IgD-negative memory B cell (primary cell): ENCODE results near the gene BABAM2. TPM values are rescaled to one million over a fixed set of nuclear protein-coding genes. Genes with fewer than 3 reads are reported as not detected.

ENCODE experiments used
- H3K27ac Mint-ChIP-seq, 3 donors: one replicate each; pipeline ENCODE4 v1.8.0; 2020 to 2022; ENCODE audit warnings: mild to moderate bottlenecking in 3 of 3, mixed read lengths in 3 of 3, moderate library complexity in 1 of 3
- H3K27me3 Mint-ChIP-seq: one replicate; pipeline ENCODE4 v1.8.0; 2021; ENCODE audit warnings: mixed read lengths
- H3K36me3 Mint-ChIP-seq: one replicate; pipeline ENCODE4 v1.8.0; 2020; ENCODE audit warnings: mild to moderate bottlenecking, mixed read lengths
- H3K4me1 Mint-ChIP-seq, 3 donors: one replicate each; pipeline ENCODE4 v1.8.0; 2020 to 2022; ENCODE audit warnings: mixed read lengths in 3 of 3, mild to moderate bottlenecking in 1 of 3
- H3K4me3 Mint-ChIP-seq, 4 donors: one replicate each; pipeline ENCODE4 v1.8.0; 2020 to 2022; ENCODE audit warnings: mild to moderate bottlenecking in 4 of 4, mixed read lengths in 4 of 4, moderate library complexity in 3 of 4
- H3K9me3 Mint-ChIP-seq, 3 donors: one replicate each; pipeline ENCODE4 v1.8.0; 2020 to 2021; ENCODE audit warnings: mixed read lengths in 3 of 3, mild to moderate bottlenecking in 1 of 3
- polyA plus RNA-seq: library from polyadenylated mRNA; unstranded; fragments of 300-500 nt; fragmentation: Illumina TruSeq; gene quantifications from one replicate; pipeline ENCODE4 v1.2.3, GENCODE V29; 2021

The BABAM2 gene
- polyA plus RNA-seq, 1 donor from 2014 or later: 57.9 TPM

DNA sequence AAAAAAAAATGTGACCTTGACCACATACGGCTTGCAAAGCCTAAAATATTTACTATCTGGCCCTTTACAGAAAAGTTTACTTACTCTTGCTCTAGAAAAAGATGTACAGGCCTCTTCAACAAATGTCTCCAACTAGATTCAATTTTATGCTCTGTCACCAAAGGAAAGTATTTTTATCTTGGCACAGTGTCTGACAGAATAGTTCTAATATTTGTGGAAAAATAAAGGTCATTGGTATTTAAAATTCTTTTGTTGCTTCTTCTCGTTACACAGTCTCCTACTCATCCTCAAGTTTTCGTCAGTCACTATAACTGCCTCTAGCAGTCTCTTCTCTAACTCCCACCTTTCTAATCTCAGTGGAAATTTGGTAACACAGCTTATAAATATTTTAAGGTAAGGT is 1.7 kb upstream of the BABAM2 start:
- peak overlapping the region in 1 of 3 donors; percentile 100 for H3K27ac Mint-ChIP-seq
- H3K36me3 Mint-ChIP-seq: no peaks in the 10 kb centered on the region
- H3K4me1 Mint-ChIP-seq: peaks cover 19 to 28% (median 26%) of the 10 kb centered on the region in 3 donors
- H3K9me3 Mint-ChIP-seq: peaks cover 0 to 3% (median 0%) of the 10 kb centered on the region in 3 donors
- H3K27me3 Mint-ChIP-seq: peaks cover 2% of the 10 kb centered on the region
- peak overlapping the region in 2 of 4 donors; percentile 16 to 22 for H3K4me3 Mint-ChIP-seq

DNA sequence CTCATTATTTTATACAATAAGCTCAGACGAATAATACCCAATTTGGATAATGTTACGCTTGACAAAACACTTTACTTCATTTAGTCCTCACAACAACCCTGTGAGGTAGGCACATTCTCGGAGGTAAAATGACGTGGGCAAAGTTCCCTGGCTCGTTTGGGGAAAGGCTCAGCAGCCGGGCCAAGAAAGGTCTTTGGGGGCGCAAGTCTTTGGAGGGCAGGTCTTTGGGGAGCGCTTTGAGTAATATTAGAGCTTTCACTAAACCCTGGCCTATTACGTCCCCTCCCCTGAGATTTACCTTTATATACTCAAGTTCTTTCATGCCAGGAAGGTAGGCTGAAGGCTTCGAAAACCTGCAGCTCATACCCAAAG is 769 bp upstream of the BABAM2 start:
- peaks cover 2% of the 10 kb centered on the region for H3K27me3 Mint-ChIP-seq
- peaks cover 4% of the 10 kb centered on the region for H3K36me3 Mint-ChIP-seq
- H3K9me3 Mint-ChIP-seq: peaks cover 0 to 3% (median 0%) of the 10 kb centered on the region in 3 donors
- peaks cover 26 to 35% (median 33%) of the 10 kb centered on the region in 3 donors for H3K4me1 Mint-ChIP-seq
- H3K27ac Mint-ChIP-seq: peak overlapping the region; percentile 99 to 100 (median 100)
- H3K4me3 Mint-ChIP-seq: peak overlapping the region; percentile 90 to 99 (median 95)

DNA sequence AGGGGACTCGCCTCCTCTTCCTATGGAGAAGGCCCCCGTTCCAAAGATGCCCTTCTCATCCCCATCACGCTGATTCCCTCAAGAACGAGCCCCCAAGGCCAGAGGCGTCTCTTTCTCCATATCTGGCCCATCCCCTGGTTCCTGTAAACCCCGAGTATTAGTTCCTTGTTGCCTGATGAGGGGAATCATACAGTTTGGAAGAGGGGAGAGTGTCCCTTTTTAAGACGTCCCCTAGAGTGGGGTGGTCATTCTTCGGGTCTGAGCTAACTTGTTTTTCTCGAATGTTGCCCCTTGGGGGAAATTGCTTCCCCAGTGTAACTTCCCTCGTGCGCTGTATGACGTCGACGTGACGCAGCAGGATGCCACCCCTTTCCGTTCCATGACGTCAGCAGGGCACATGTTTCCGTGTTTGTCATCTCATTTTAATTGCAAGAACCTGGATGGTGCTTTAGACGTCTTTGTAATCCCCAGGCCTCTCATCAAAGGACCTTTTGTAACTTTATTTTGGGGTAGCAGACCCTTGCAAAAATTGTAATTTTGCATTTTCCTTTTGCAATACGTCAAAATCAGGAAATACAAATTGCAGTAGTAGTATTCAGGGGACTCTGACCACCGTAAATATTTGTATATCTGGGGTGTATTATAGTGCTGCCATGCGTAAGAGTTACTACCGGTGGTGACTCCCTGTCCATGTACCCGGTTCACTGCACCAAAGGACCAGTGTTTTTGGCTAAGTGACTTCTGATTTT is 569 bp downstream of the BABAM2 start:
- Mint-ChIP-seq H3K36me3 (peaks cover 11% of the 10 kb centered on the region), H3K4me1 (peaks cover 26 to 35% (median 33%) of the 10 kb centered on the region in 3 donors), H3K4me3 (peak overlapping the region; percentile 90 to 99 (median 96)), H3K27ac (peak overlapping the region; percentile 99 to 100 (median 100)), H3K27me3 (peaks cover 2% of the 10 kb centered on the region), H3K9me3 (peaks cover 0 to 3% (median 0%) of the 10 kb centered on the region in 3 donors)

DNA sequence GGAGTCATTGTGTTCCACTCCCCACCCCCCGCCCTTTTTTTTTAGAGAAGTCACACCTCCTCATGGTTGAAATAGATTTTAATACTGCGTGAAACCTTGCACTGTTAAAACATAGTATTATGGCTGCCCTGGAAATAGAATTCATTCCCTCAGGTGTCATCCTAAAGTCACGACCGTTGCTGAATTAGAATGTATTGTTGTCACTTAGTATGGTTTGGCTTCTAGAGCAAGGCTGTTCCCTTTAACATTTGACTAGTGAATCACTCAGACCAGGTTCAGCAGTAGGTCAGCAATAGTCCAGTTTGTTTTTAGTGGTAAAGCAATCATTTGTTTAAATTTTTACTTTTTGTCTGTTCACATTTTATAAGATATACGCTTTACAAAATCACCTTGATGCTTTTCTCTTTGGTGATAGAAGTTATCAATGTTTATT is 1.2 kb downstream of the BABAM2 start:
- Mint-ChIP-seq H3K4me1 (peaks cover 26 to 35% (median 33%) of the 10 kb centered on the region in 3 donors), H3K27me3 (peaks cover 2% of the 10 kb centered on the region), H3K36me3 (peaks cover 17% of the 10 kb centered on the region), H3K27ac (peak overlapping the region; percentile 99 to 100 (median 100)), H3K9me3 (peaks cover 0 to 3% (median 0%) of the 10 kb centered on the region in 3 donors), H3K4me3 (peak overlapping the region; percentile 90 to 99 (median 96))

DNA sequence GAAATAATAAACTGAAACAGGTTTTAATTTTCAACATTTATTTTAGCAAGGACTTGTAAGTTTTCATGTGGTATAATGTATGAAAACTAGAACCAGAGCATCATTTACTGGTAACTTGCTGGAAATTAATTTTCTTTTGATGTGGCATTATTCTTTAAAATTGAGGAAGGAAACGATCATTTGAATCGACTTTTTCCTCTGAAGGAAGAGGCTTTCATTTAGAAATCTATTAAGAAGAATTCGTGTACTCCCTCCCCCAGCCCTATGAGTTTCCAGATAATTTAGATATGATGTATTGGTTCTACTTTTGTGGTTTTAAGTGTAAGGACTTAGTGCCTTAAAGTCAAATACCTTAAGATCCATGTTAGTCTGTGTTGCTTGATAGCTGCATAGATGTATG is 2.5 kb downstream of the BABAM2 start:
- Mint-ChIP-seq H3K9me3 (peaks cover 0 to 3% (median 0%) of the 10 kb centered on the region in 3 donors), H3K4me3 (peak overlapping the region in 1 of 4 donors; percentile 49), H3K27ac (peak overlapping the region in 2 of 3 donors; percentile 99 to 100), H3K27me3 (peaks cover 2% of the 10 kb centered on the region), H3K4me1 (peaks cover 28 to 46% (median 37%) of the 10 kb centered on the region in 3 donors), H3K36me3 (peaks cover 18% of the 10 kb centered on the region)

DNA sequence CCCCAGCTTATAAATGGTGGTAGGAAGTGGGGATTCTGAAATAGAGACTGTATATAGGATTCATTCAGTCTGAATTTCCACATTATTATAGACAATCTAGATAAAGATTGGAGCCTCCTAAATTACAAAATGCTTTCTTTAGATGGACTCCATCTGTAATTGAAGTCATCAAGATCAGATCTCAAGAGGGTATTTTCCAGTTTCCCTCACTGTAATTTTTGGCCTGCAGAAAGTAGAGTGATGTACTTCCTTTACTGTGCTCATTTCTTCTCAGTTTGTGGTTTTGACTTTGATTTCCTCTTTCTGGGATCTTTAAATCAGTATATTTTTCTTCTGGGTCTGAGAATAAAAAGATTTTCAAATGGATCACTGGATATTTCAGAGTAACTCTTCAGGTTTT is 7.2 kb downstream of the BABAM2 start:
- H3K4me3 Mint-ChIP-seq: no peak overlapping the region
- H3K4me1 Mint-ChIP-seq: peaks cover 14 to 31% (median 18%) of the 10 kb centered on the region in 3 donors
- peaks cover 26% of the 10 kb centered on the region for H3K36me3 Mint-ChIP-seq
- peak overlapping the region in 2 of 3 donors; percentile 41 to 61 for H3K27ac Mint-ChIP-seq
- no peaks in the 10 kb centered on the region for H3K9me3 Mint-ChIP-seq
- H3K27me3 Mint-ChIP-seq: no peaks in the 10 kb centered on the region

DNA sequence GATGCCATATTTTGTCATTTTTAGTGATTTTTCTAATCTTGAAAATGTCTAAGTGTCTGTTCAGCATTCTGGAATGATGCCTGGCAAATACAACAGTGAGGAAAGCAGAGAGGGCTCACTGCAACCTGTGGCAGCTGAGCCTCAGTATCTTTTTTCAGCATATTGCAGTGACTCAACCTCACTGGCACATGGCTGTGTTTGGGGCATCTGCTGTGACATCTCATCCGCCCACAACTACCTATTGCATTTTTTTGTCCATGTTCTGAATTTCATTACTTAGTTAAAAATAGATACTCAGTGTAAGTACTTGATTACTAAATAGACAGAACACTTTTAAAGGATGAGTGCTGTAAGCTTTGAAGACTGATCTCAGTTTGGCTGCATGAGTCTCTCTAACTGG is 10.7 kb downstream of the BABAM2 start:
- Mint-ChIP-seq H3K36me3 (peaks cover 17% of the 10 kb centered on the region), H3K4me3 (no peak overlapping the region), H3K4me1 (peaks cover 8 to 22% (median 10%) of the 10 kb centered on the region in 3 donors), H3K27me3 (no peaks in the 10 kb centered on the region), H3K27ac (no peak overlapping the region), H3K9me3 (no peaks in the 10 kb centered on the region)

DNA sequence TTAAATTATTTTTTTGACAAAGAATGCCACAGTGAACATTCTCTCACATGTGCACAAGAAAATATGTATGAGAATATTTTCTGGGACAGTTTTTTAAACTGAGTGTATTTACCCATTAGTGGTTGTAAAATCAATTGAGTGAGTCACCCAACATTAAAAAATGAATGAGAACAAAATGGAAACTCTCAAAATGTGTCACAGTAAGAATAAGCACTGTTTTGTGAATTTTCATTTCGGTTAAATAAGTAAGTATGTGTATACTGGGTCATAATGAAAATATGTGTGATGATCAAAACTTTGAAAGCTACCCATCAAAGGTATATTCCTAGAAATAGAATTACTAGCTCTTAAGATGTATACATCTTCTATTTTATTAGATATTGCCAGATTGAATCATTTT is 11.6 kb downstream of the BABAM2 start:
- Mint-ChIP-seq H3K4me3 (no peak overlapping the region), H3K4me1 (peaks cover 8 to 18% (median 16%) of the 10 kb centered on the region in 3 donors), H3K9me3 (no peaks in the 10 kb centered on the region), H3K36me3 (peaks cover 13% of the 10 kb centered on the region), H3K27ac (no peak overlapping the region), H3K27me3 (no peaks in the 10 kb centered on the region)

DNA sequence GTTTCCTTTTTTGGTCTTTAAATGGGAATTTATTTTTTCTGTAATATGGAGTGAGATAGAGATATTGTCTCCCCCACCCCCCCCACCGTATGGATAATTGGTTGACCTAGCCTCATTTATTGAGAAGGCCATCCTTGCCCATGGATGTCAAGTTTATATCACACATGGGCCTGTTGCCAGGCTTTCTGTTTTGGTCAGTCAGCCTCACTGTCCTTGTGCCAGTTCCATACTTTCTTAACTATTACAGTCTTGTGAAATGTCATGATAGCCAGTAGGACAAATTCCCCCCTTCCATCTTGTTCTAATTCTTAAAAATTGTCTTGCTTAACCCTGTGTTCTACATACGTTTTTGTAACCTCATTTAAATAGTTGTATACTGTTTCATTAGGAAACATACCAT is 12.5 kb downstream of the BABAM2 start:
- Mint-ChIP-seq H3K9me3 (peaks cover 0 to 2% (median 0%) of the 10 kb centered on the region in 3 donors), H3K4me3 (no peak overlapping the region), H3K27me3 (no peaks in the 10 kb centered on the region), H3K36me3 (peaks cover 14% of the 10 kb centered on the region), H3K4me1 (peaks cover 7 to 12% (median 7%) of the 10 kb centered on the region in 3 donors), H3K27ac (peak overlapping the region in 1 of 3 donors; percentile 21)

DNA sequence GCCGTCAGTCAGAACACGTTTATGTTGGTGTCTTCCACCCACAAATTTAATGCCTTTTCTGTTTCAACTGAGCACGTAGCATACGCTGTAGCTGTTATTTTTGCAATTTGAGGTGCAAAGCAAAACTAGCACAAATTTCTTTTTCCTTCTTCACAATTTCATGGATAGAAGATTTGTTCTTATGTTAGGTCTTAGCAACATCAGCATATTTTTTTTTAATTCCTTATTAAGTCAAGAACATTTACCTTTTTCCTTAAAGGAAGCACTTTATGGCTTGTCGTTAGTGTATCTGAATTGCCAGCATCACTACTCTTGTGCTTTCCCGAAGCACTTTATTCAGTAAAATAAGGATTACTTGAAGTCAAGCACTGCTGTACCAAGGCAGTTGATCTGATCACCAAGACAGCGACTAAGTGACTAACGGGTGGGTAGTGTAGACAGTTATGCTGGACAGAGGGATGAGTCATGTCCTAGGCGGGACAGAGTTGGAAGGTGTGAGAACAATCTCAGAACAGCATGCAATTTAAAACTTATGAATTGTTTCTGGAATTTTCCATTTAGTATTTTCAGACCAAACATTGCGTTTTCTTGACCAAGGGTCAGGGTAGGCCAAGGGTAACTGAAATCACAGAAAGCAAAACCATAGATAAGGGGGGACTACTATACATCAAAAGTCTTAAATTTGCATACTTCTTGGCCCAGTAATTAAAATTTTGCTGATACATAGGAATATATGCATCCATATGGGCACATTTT is 13.3 kb downstream of the BABAM2 start:
- H3K27ac Mint-ChIP-seq: no peak overlapping the region
- H3K9me3 Mint-ChIP-seq: peaks cover 0 to 2% (median 0%) of the 10 kb centered on the region in 3 donors
- peaks cover 14% of the 10 kb centered on the region for H3K36me3 Mint-ChIP-seq
- no peaks in the 10 kb centered on the region for H3K27me3 Mint-ChIP-seq
- no peak overlapping the region for H3K4me3 Mint-ChIP-seq
- H3K4me1 Mint-ChIP-seq: peaks cover 5 to 10% (median 5%) of the 10 kb centered on the region in 3 donors

DNA sequence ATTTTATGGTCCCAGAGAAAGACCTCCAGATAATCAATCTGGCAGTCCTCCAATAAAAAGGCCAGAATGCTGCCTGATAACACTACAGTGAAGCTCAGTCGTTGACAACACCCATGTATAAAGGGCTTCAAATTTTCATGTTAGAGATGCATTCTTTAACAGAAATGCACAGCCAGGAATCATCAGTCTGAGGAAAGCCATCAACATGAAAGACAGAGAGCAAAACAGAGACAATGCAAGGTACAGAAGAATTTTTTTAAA is 13.8 kb downstream of the BABAM2 start:
- H3K27me3 Mint-ChIP-seq: no peaks in the 10 kb centered on the region
- H3K27ac Mint-ChIP-seq: no peak overlapping the region
- H3K9me3 Mint-ChIP-seq: peaks cover 0 to 2% (median 0%) of the 10 kb centered on the region in 3 donors
- H3K36me3 Mint-ChIP-seq: peaks cover 14% of the 10 kb centered on the region
- peaks cover 5 to 10% (median 6%) of the 10 kb centered on the region in 3 donors for H3K4me1 Mint-ChIP-seq
- H3K4me3 Mint-ChIP-seq: no peak overlapping the region

DNA sequence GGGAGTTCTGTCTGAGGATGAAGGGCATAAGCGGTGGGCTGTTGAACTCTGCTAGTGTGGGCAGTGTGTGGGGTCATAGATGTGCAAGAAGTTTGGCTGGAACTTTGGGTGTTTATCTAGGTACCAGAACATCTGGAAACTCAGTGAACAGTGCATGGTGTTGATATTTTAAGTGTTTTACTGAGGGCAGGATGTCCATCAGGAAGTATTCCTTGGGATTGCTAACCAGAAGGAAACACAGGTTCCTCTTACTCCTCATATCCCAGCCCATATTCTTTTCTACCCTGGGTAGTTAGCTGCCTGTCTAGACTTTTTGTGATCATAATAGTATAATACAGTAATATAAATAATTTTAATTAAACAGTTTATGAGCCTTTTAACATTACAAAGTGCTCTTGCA is 15.5 kb downstream of the BABAM2 start:
- Mint-ChIP-seq H3K4me1 (peaks cover 3 to 13% (median 10%) of the 10 kb centered on the region in 3 donors), H3K9me3 (peaks cover 0 to 2% (median 0%) of the 10 kb centered on the region in 3 donors), H3K36me3 (peaks cover 11% of the 10 kb centered on the region), H3K27ac (no peak overlapping the region), H3K27me3 (no peaks in the 10 kb centered on the region), H3K4me3 (no peak overlapping the region)

DNA sequence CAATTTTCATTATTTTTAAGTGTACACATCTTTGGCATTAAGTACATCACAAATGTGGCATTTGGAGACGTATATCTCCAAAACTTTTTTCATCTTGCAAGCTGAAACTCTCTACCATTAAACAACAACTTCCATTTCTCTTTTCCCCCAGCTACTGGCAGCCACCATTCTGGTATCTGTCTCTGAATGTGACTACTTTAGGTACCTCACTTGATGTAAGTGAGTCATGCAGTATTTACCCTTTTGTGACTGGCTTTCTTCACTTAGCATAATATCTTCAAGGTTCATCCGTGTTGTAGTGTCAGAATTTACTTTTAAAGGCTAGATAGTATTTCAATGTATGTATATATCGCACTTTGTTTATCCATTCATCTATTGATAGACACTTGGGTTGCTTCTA is 17.0 kb downstream of the BABAM2 start:
- Mint-ChIP-seq H3K36me3 (peaks cover 11% of the 10 kb centered on the region), H3K4me1 (peaks cover 7 to 15% (median 10%) of the 10 kb centered on the region in 3 donors), H3K4me3 (no peak overlapping the region)

DNA sequence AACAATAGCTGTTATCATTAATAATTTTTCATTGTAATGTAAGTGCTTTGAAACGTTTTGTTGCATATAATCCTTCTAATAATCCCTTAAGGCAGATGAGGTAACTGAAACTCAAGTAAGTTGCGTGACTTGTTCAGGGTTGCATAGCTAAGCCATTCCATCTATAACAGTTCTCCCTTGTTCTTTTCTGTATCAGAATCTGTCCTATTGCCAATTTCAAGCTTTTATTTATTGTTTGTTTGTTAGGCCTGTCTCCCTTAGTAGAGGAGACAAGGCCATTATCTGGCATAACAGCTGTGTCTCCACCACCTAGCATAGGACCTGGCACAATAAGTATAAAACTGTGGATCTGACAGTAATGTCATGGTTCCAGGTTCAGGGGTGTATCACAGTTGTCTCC is 19.4 kb downstream of the BABAM2 start:
- H3K4me1 Mint-ChIP-seq: peaks cover 7 to 20% (median 10%) of the 10 kb centered on the region in 3 donors
- H3K36me3 Mint-ChIP-seq: peaks cover 9% of the 10 kb centered on the region
- H3K9me3 Mint-ChIP-seq: peaks cover 0 to 2% (median 2%) of the 10 kb centered on the region in 3 donors
- H3K27ac Mint-ChIP-seq: no peak overlapping the region
- H3K4me3 Mint-ChIP-seq: no peak overlapping the region
- H3K27me3 Mint-ChIP-seq: no peaks in the 10 kb centered on the region

More for the DNA sequence above, 17.0 kb downstream of the BABAM2 start:
- no peaks in the 10 kb centered on the region for H3K27me3 Mint-ChIP-seq
- peaks cover 0 to 2% (median 2%) of the 10 kb centered on the region in 3 donors for H3K9me3 Mint-ChIP-seq
- peak overlapping the region in 1 of 3 donors; percentile 6 for H3K27ac Mint-ChIP-seq
